Astrocyte (in vitro differentiated cells and primary cell): Measurements from ENCODE around the gene KL. TPM values are rescaled to one million over a fixed set of nuclear protein-coding genes. Genes with fewer than 3 reads are reported as not detected.

ENCODE experiments used
- DNase-seq: peaks from one replicate; pipeline ENCODE4 v3.0.0-alpha.2; 2010; ENCODE audit warnings: low read depth
- FAIRE-seq: peaks from 2 replicates; lab custom pipeline; 2011; peaks lifted over from hg19 to GRCh38; lab: Jason Lieb, UNC
- H2AFZ ChIP-seq: 2 replicates; pipeline ENCODE4 v1.6.0; 2012; ENCODE audit warnings: low read depth, low read length, inconsistent platforms
- H3K27ac ChIP-seq: 2 replicates; pipeline ENCODE4 v1.5.1; 2011; ENCODE audit warnings: low read depth, low read length, inconsistent platforms
- H3K27me3 ChIP-seq: 2 replicates; pipeline ENCODE4 v1.6.0; 2011; ENCODE audit warnings: low read length, inconsistent platforms; ENCODE audit not compliant: insufficient read depth
- H3K36me3 ChIP-seq: 2 replicates; pipeline ENCODE4 v1.5.1; 2011; ENCODE audit warnings: low read length, inconsistent platforms; ENCODE audit not compliant: insufficient read depth
- H3K4me1 ChIP-seq: 2 replicates; pipeline ENCODE4 v1.5.1; 2011; ENCODE audit warnings: low read length, inconsistent platforms; ENCODE audit not compliant: insufficient read depth
- H3K4me2 ChIP-seq: 2 replicates; pipeline ENCODE4 v1.6.0; 2012; ENCODE audit warnings: low read length, inconsistent platforms
- H3K4me3 ChIP-seq: 2 replicates; pipeline ENCODE4 v1.5.1; 2011; ENCODE audit warnings: low read depth, mild to moderate bottlenecking, low read length, inconsistent platforms; ENCODE audit not compliant: insufficient read depth
- H3K79me2 ChIP-seq: 2 replicates; pipeline ENCODE4 v1.6.0; 2012; ENCODE audit warnings: mild to moderate bottlenecking, low read length, inconsistent platforms; ENCODE audit not compliant: insufficient read depth
- H3K9ac ChIP-seq: 2 replicates; pipeline ENCODE4 v1.6.0; 2012; ENCODE audit warnings: mild to moderate bottlenecking, low read length, inconsistent platforms
- H3K9me3 ChIP-seq: 2 replicates; pipeline ENCODE4 v1.5.1; 2012; ENCODE audit warnings: low read depth, mild to moderate bottlenecking, low read length, inconsistent platforms; ENCODE audit not compliant: insufficient read depth
- H4K20me1 ChIP-seq: 2 replicates; pipeline ENCODE4 v1.6.0; 2012; ENCODE audit warnings: low read length, inconsistent platforms; ENCODE audit not compliant: insufficient read depth
- H3K27ac Mint-ChIP-seq: one replicate; pipeline ENCODE4 v1.8.0; 2021; ENCODE audit warnings: mild to moderate bottlenecking, mixed read lengths; ENCODE audit not compliant: unreplicated experiment
- H3K27me3 Mint-ChIP-seq: one replicate; pipeline ENCODE4 v1.8.0; 2021; ENCODE audit warnings: low read depth, mixed read lengths; ENCODE audit not compliant: unreplicated experiment
- H3K36me3 Mint-ChIP-seq: one replicate; pipeline ENCODE4 v1.8.0; 2021; ENCODE audit warnings: low read depth, mixed read lengths; ENCODE audit not compliant: unreplicated experiment
- H3K4me1 Mint-ChIP-seq: one replicate; pipeline ENCODE4 v1.8.0; 2021; ENCODE audit warnings: low read depth, mixed read lengths; ENCODE audit not compliant: unreplicated experiment
- H3K4me3 Mint-ChIP-seq: one replicate; pipeline ENCODE4 v1.8.0; 2021; ENCODE audit warnings: mild to moderate bottlenecking, moderate library complexity, mixed read lengths; ENCODE audit not compliant: unreplicated experiment
- H3K9me3 Mint-ChIP-seq: one replicate; pipeline ENCODE4 v1.8.0; 2021; ENCODE audit warnings: mild to moderate bottlenecking, mixed read lengths; ENCODE audit not compliant: unreplicated experiment
- CTCF ChIP-seq: IDR thresholded peaks from 2 replicates; pipeline ENCODE4 v1.5.1; 2011; ENCODE audit warnings: low read depth, mild to moderate bottlenecking, inconsistent platforms, low read length, moderate library complexity; ENCODE audit not compliant: insufficient read depth
- EZH2 ChIP-seq: IDR thresholded peaks from 2 replicates; pipeline ENCODE4 v1.6.1; 2012; ENCODE audit warnings: mild to moderate bottlenecking, low read length, inconsistent platforms; ENCODE audit not compliant: insufficient read depth
- total RNA-seq: library from RNA; stranded (reverse); gene quantifications from 2 replicates; pipeline ENCODE4 v1.2.1, GENCODE V29; 2021

The KL gene
- total RNA-seq, 1 donor from 2014 or later = 0.07 TPM

DNA sequence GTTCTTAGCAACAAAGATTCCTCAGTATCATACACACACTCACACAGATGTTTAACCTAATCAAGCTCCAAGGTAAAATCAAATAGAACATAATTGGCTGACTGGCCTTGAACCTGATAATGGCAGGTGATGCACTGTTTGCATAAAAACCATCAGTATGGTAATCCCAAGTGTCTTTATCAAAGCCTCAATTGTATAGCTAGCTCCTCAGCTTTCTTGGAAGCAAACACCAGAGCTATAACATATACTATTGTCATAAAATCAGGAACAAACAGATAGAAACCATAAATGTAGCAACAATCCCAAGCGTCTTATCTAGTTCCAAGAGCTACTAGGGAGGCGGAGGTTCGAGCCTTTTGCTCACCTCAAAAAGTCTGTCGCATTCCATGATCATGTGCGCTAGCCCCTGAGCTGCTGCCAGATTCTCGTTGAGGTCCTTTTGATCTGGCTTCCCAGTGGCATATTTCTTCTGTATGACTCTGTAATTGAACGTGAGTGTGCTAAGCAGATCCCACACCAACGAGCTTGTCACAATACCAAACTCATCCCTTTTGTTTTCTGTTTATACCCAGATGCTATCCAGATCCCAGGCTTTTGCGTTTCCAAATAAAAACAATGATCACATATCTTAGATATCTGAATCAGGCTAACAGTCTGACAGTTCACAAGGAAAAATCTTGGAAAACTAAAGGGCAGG lies 95.3 kb downstream of the KL start:
- no peak overlapping the region for H3K4me3 Mint-ChIP-seq
- Histone ChIP-seq H3K27ac (peak overlapping the region; percentile 74), H3K4me2 (peak overlapping the region; percentile 6), H3K9me3 (no peaks in the 10 kb centered on the region), H3K4me3 (no peak overlapping the region), H3K9ac (peak overlapping the region; percentile 45), H3K4me1 (peaks cover 20% of the 10 kb centered on the region), H4K20me1 (no peaks in the 10 kb centered on the region), H3K36me3 (peaks cover 77% of the 10 kb centered on the region), H3K79me2 (no peaks in the 10 kb centered on the region), H3K27me3 (no peaks in the 10 kb centered on the region), H2AFZ (no peak overlapping the region)
- TF ChIP-seq EZH2 (no peak), CTCF (no peak)
- H3K27ac Mint-ChIP-seq = no peak overlapping the region
- DNase-seq = peak; percentile 55
- H3K36me3 Mint-ChIP-seq = peaks cover 33% of the 10 kb centered on the region
- H3K9me3 Mint-ChIP-seq = no peaks in the 10 kb centered on the region
- peak; percentile 78 for FAIRE-seq
- H3K27me3 Mint-ChIP-seq = no peaks in the 10 kb centered on the region
- H3K4me1 Mint-ChIP-seq = peaks cover 2% of the 10 kb centered on the region

- Mint-ChIP-seq H3K36me3 (peaks cover 25% of the 10 kb centered on the region), H3K27me3 (no peaks in the 10 kb centered on the region), H3K27ac (no peak overlapping the region), H3K4me3 (no peak overlapping the region), H3K4me1 (no peaks in the 10 kb centered on the region), H3K9me3 (no peaks in the 10 kb centered on the region)
- peak overlapping the region; percentile 24 for H3K9ac ChIP-seq
- no peaks in the 10 kb centered on the region for H3K9me3 ChIP-seq
- peaks cover 20% of the 10 kb centered on the region for H3K4me1 ChIP-seq
- no peak overlapping the region for H2AFZ ChIP-seq
- no peak overlapping the region for H3K4me3 ChIP-seq
- H4K20me1 ChIP-seq = no peaks in the 10 kb centered on the region
- no peaks in the 10 kb centered on the region for H3K27me3 ChIP-seq
- peak overlapping the region; percentile 74 for H3K27ac ChIP-seq
- no peak overlapping the region for H3K4me2 ChIP-seq
- H3K79me2 ChIP-seq = no peaks in the 10 kb centered on the region
- no peak for FAIRE-seq
- DNase-seq = no peak
- TF ChIP-seq CTCF (no peak), EZH2 (no peak)
- peaks cover 67% of the 10 kb centered on the region for H3K36me3 ChIP-seq
These were observed 96.5 kb downstream of the KL start for GRCh38 chr13:33112766-33113165.

- Histone ChIP-seq H3K27ac (no peak overlapping the region), H3K4me3 (no peak overlapping the region), H3K4me2 (no peak overlapping the region), H2AFZ (no peak overlapping the region), H3K9me3 (no peaks in the 10 kb centered on the region), H3K79me2 (no peaks in the 10 kb centered on the region), H3K27me3 (no peaks in the 10 kb centered on the region), H3K36me3 (peaks cover 69% of the 10 kb centered on the region), H4K20me1 (no peaks in the 10 kb centered on the region), H3K9ac (no peak overlapping the region), H3K4me1 (peaks cover 20% of the 10 kb centered on the region)
- Mint-ChIP-seq H3K27ac (no peak overlapping the region), H3K4me3 (no peak overlapping the region), H3K36me3 (peaks cover 28% of the 10 kb centered on the region), H3K4me1 (no peaks in the 10 kb centered on the region), H3K9me3 (no peaks in the 10 kb centered on the region), H3K27me3 (no peaks in the 10 kb centered on the region)
- DNase-seq (no peak), FAIRE-seq (no peak)
- no peak for TF ChIP-seq EZH2
- TF ChIP-seq CTCF = no peak
These were observed 97.9 kb downstream of the KL start for GRCh38 chr13:33114146-33114545.
